NCI-H128 (cell line): Measurements from ENCODE around the gene BCL11B.

Source experiments
- DNase-seq: peaks from one replicate; lab custom pipeline; 2025; ENCODE audit not compliant: unreplicated experiment; lab: John Stamatoyannopoulos, UW

The BCL11B gene

DNA sequence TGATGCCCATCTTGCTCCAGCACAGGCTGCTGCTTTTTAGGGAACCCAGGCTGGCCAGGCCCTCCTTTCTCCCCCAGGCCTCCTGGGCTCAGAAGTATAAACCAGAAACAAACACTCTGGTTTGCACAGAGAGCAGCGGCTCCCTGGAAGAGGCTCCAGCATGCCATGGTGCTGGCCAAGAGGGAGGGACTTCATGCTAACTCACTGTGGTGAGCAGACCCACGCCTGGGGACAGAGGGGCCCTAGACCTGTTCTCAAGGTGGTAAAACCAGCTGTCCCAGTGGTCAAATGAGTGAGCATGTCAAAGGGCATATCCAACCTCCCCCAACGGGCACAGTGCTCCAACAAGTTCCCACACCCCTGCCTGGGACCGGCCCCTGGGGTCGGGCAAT, 15.5 kb downstream of the BCL11B start:
- DNase-seq: no peak

GRCh38 chr14:99255621-99256482, 16.1 kb downstream of the BCL11B start:
- DNase-seq: no peak

DNA sequence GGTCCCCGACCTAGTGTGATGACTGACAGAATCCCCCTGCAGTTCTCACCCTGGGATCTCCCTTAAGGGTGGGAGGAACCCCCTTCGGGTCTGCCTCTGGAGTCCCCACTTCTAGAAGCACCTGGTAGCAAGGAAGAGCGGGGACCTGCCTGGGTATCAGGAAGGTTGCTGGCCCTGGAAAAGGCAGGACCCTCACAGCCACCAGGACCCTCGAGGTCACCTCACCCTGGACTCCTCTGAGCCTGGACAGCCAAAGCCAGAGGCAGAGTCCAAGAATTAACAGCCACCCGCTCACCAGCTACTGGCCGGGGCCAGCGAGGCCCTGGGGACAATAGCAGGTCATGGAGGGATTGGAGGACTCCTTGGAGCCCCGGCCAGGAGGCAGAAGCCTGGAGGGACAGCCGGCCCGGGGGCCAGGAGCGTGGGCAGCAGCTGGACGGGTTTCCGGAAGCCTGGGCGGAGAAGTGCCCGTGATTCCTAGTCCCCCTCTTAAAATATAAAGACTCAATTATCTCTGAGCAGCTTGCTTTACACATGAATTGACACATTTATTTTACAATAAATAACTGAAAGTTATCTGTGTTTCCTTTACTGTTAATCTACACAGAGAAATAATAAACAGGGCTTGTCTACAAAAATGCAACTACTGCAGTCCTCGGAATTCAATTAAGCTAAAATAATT, 17.5 kb downstream of the BCL11B start:
- DNase-seq: no peak

DNA sequence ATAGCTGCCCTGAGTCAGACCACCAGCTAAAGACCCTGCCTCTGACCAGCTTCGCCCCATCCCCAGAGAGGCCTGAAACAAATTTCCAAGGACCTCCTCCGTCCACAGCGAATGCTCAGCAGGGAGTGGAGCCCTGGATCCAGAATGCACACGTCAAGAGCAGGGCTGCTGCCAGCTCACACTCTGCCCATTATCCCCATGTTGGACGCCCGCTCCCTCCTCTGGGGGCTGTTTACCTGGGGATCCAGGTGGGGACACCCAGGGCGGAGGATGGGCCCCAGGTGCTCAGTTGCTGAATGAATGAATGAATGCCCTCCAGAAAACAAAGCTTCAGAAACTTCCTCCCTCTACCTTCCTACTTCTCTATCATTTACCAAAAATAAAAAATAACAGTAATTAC, 18.1 kb downstream of the BCL11B start:
- DNase-seq: no peak

DNA sequence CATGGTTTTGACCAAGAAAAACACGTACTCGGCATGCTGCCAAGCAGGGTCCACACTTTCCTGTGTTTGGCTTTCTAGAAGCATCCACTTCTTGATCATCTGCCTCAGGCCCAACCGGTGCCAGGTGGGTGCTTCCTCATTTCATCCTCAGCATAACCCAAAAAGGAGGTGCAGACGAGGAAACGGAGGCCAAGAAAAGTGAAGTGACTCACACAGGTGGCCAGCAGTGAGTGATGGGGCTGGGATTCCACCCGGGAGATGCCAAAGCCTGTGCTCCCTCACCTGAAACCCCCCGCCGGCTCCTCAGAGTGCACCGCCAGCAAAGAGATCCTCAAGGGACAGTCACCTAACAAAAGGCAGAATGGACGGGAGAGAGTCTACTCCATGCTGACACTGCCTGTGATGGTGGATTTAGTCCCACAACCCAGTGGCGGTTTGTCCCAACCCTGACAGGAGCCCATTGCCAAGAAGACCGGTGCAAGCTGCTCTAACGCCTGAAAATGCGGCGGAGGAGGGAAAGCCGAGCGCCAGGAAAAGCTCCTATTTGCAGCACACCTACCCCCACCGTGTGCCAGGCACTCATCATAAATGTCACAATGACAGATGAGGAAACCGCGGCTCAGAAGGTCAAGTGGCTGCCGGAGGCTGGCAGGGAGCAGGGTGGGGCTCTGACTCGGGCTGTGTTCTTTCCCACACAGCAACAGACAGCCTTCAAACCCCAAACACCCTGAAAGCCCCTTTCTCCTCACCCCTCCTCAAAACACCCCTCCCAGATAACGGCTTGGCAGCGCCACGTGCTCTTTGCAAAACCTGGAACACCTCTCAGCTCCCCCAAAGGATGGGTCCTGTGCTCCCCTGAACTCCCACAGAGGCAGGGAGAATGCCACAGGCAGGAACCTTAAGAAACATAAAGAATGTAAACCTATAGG, 18.8 kb downstream of the BCL11B start:
- no peak for DNase-seq

DNA sequence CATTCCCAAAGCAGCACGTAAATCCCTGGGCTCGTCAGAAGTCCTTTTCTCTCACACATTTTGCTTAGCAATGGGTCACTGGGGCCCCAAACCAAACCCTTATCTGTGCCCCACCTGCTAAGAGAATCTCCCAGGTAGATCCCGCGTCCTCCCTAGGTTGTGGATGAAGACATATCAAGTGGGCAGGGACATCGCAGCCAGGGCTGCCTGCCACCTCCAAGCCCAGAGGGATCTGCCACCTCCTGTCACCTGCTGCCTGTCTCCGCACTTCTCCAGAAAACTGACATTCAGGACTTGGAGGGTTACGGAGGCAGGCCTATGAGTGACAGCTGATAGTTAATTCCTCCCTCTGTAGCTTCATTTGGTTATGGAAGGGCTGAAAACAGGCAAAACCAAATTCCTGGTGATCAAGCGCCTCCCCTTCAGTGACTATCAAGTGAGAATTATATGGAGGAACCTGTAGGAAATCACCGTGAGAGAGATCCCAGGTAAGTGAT, 19.5 kb downstream of the BCL11B start:
- DNase-seq: no peak

- no peak for DNase-seq
These were observed 20.3 kb downstream of the BCL11B start for GRCh38 chr14:99251721-99252120.

DNA sequence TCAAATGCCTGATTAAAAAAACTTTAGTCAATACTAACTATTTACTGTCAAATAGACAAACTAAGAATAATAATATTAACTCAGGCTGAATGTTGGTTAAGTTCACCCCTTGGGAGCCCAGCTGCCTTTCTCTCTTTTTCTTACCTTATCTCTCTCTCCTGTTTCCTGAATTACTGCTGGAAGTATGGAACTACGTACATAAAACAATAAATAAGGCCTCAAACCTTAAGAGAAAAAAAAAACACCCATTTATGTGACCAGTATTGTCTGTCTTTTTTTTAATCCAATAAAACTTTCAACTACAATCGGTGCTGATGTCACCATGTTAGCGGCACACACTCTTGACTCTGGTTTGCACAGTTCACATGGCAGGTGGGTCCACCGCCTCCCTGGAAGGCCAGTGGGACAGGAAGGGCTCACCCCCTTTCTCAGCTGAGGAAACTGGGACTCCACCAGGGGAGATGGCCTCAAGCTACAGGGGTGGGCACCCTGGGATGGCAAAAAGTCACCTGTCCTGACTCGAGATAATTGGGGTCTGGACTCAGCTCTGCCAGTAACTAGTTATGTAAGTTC, 21.3 kb downstream of the BCL11B start:
- DNase-seq: no peak

- DNase-seq: no peak
These were observed 22.6 kb downstream of the BCL11B start for GRCh38 chr14:99249389-99249788.

GRCh38 chr14:99248761-99249171, 23.2 kb downstream of the BCL11B start:
- DNase-seq: no peak

DNA sequence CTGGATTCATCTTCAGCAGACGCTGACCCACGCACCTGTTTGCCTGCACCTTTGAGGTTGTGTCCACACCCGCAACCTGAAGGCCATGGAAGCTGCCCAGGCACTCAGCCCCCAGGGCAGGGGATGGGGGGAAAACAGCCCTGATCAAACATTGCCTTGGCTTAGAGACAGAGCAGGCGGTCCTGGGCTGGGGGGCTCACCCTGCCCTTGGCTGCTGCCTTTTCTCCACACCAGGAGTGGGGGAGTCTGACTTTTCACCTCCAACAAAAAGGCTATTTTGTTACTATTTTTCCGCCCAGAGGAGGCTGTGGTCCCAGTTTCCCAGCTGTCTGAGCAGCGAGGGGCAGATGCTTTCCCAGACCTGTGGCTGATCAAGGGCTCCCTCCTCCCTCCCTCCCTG, 24.2 kb downstream of the BCL11B start:
- no peak for DNase-seq

DNA sequence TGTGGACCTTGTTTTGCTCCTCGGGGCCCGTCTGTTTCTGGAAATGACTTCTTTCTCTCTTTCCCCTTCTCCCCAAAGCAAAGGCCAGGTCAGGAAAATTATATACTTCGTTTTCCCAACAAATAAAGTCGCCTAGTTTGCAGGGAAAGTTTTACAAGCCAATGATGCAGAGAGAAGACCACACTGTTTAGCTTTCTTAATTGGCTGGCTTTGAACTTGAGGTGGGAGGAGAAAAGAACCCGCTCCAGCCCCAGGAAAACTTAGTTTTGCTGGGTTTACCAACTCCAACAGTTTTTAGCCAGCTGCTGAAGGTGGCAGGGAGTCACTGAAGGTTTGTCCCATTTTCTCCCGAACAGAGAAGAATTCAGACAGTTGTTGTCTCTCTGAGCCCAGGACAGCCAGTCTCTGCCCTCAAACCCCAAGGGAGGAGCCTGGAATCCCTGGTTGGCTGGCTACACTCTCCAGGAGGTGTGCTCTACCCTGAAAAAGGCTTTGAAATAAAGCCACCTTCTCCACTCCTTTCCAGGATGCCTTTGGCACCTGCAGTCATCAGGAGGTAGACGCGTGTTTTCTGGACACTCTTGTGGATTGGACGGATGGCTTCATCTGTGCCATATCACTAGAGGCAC, 24.8 kb downstream of the BCL11B start:
- DNase-seq: no peak

GRCh38 chr14:99246536-99247097, 25.4 kb downstream of the BCL11B start:
- DNase-seq: no peak

- no peak for DNase-seq
These were observed 26.2 kb downstream of the BCL11B start for GRCh38 chr14:99245564-99246511.

DNA sequence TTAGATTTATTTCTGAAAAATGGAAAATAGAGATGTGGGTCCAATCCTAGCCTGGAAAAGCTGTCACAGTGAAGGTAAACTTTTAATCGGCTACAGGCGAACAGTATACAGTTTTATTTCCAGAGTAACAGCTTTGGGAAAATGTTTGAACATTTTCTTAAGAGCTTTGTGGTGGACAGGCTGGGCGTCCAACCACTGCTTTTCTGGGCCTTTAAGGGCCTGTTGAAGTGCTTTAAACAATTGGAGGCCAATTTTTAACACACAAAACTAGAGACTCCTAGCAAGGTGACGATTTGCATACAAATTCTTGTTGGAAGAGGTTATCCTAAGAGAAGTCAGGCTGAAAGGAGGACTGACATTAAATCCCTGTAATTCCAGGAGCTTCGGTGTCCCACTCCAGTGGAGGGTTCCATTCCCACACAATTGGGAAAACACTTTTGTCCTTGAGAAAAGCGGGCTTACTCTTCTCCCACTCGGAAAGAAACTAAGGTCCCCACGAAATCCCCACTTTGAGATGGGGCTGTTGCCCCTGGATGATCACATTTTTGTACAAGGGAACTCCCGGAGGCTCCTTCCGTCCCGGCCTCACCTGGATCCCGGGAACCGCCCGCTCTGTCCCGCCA, 26.9 kb downstream of the BCL11B start:
- no peak for DNase-seq

DNA sequence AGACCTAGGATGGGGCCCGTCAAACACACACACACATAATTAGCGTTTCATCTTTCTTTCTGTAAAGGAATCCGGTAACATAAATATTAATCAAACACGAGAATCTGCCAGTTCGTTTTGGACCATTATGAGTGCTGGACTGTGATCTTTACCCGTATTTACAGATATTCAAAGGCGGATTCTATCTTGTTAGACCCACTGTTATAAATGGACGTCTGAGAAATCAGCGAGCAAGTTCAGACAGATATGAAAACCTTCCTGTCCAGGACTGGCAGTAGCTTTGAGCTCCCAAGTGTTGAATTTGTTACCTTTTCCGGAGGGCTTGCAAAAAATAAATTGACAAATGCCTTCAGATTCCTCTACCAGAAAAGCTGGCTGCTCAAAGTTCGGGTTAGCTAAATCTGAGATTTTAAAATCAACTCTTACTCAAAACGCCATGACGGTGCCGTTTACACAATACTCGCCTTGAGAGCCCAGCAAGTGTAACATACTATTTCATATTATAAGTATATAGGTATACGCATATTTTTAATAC, 27.6 kb downstream of the BCL11B start:
- no peak for DNase-seq

DNA sequence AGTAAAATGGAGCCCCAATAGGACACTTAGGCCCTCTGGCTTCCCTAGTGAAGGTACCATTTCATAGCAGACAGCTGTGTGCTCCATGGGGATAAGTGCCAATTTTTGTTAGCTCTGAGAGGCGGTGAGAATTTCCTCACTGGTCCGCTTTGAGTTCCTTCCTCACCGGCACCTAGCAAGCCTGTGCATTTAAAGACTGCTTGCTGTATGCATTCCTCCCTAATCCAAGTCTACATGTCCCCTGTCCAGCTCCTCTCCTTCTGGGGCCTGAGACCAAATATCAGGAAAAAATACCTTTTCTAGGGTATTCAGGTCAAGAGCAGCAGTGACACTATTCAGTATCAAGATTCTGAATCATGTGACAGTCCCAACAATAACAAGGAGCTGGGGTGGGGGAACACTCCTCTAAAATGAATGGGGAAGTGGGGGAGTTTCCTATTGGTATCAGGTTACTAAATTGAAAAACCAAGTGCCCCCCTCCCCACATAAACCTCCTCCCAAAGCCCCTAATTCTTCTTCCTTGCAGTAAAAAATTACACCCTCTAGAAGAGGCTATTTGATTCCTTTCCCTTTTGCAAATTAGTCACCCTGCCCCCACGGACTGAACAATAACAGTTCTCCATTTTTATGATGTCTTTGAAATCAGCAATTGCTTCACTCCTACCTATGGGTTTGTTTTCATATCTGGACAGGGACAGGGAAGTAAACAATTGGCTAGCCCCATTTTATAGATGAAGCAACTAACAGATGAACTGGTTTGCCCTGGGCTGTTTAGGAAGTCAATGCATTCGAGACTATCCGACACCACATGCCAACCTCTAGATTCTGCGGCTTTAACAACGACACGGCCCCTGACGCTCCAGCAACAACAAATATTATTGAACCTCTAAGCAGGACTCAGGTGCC, 28.9 kb downstream of the BCL11B start:
- DNase-seq: no peak
